ENCODE results near the gene TOR1AIP2. TPM values are rescaled to one million over a fixed set of nuclear protein-coding genes. Genes with fewer than 3 reads are reported as not detected.

The TOR1AIP2 gene
- total RNA-seq, 1 experiment from 2014 or later = 100 TPM

DNA sequence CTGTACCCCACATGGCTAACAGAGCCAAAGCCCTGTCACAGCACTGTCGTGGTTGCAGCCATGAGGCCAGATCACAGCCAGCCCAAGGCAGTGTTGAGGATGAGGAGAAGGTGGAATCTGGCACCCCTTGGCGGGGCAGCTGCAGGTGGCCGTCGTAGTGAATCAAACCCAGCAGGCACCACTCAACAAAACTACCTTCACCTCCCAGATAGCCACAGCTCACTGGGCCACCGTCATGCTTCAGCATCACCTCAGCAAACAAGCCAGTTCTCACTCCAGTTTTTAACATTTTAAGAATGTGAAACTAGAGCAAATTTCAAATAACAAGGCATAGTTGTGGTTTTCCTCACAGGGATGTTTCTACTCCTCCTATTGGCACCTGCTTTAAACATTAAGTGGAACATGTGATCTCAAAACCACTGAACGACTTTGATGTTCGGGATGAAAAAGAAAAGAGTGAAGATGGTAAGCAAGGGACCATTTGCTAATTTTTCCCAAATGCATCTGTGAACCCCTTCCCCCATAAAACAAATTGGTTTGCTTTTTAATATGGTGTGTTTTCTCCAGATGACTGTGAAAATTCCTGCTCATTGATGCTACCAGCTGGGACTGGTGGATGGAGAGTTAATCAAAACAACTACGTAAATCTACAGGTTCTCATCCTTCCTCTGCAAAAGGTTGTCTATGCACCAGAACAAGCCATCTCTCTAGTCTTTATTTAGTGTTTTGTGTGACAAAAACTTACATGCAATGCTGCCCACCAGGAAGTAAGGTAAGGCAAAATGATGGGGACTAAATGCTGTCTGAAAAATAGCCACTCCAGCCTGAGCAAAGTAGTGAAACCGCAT lies 45.5 kb downstream of the TOR1AIP2 start:
- BruUV-seq (replicated peaks) = no TSS peak
- POLR2A ChIA-PET (ENCODE audit: low non-redundant PET) = no interaction called here

DNA sequence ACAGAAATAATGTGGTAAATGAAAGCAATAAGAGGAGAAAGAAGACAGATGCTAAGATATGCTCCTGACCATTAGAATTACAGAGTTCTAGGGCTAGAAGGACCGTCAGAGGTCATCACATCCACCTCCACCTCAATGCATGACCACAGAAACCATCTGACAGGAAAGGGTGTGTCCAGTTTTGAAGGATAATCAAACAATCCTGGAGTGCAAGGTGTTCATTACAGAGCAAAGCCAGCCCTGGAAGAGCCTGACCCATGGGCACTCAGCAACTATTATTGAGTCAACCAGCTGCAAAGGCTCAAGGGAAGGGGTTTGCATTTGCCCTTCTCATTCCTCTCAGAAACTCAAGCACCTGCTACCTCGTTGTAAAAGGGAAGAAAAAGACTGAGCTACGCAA lies 46.4 kb downstream of the TOR1AIP2 start:
- ChIA-PET CTCF (no interaction called here), POLR2A (ENCODE audit: low non-redundant PET) (no interaction called here)
- no peaks in the 10 kb centered on the region for H3K9me3 ChIP-seq (ENCODE audit: low read depth, low read length, poor library complexity, severe bottlenecking)
- no peaks in the 10 kb centered on the region for H3K4me1 ChIP-seq (ENCODE audit: insufficient read depth, low read length, poor library complexity, severe bottlenecking)
- no peak overlapping the region for H3K27ac ChIP-seq (ENCODE audit: low read depth, low read length, poor library complexity, severe bottlenecking)
- intact Hi-C loops (cut with micrococcal nuclease; ENCODE audit: unreplicated experiment) = no loop called here
- no peak overlapping the region for H3K4me3 ChIP-seq (ENCODE audit: low read depth, low read length, poor library complexity, severe bottlenecking)
- TF ChIP-seq EZH2 (IDR thresholded peaks at IDR 0.05; ENCODE audit: borderline replicate concordance, low read depth, low read length, poor library complexity, severe bottlenecking) = no peak
- TF ChIP-seq, protein P1, sequence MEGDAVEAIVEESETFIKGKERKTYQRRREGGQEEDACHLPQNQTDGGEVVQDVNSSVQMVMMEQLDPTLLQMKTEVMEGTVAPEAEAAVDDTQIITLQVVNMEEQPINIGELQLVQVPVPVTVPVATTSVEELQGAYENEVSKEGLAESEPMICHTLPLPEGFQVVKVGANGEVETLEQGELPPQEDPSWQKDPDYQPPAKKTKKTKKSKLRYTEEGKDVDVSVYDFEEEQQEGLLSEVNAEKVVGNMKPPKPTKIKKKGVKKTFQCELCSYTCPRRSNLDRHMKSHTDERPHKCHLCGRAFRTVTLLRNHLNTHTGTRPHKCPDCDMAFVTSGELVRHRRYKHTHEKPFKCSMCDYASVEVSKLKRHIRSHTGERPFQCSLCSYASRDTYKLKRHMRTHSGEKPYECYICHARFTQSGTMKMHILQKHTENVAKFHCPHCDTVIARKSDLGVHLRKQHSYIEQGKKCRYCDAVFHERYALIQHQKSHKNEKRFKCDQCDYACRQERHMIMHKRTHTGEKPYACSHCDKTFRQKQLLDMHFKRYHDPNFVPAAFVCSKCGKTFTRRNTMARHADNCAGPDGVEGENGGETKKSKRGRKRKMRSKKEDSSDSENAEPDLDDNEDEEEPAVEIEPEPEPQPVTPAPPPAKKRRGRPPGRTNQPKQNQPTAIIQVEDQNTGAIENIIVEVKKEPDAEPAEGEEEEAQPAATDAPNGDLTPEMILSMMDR (conservative IDR thresholded peaks at IDR 0.05; ENCODE audit: low read depth, low read length) = no peak
- H3K36me3 ChIP-seq (ENCODE audit: insufficient read depth, low read length, poor library complexity, severe bottlenecking) = no peaks in the 10 kb centered on the region
- DNase-seq (ENCODE audit: low spot score) = no peak
- no peaks in the 10 kb centered on the region for H3K27me3 ChIP-seq (replicated peaks; ENCODE audit: insufficient read depth, low read depth, low read length, poor library complexity)
- BruUV-seq (replicated peaks) = no TSS peak

More for the DNA sequence above, 45.5 kb downstream of the TOR1AIP2 start:
- Histone ChIP-seq H3K9me3 (ENCODE audit: low read depth, low read length, poor library complexity, severe bottlenecking) (no peaks in the 10 kb centered on the region), H3K4me1 (ENCODE audit: insufficient read depth, low read length, poor library complexity, severe bottlenecking) (no peaks in the 10 kb centered on the region), H3K36me3 (ENCODE audit: insufficient read depth, low read length, poor library complexity, severe bottlenecking) (no peaks in the 10 kb centered on the region), H3K4me3 (ENCODE audit: low read depth, low read length, poor library complexity, severe bottlenecking) (no peak overlapping the region), H3K27ac (ENCODE audit: low read depth, low read length, poor library complexity, severe bottlenecking) (no peak overlapping the region), H3K27me3 (replicated peaks; ENCODE audit: insufficient read depth, low read depth, low read length, poor library complexity) (no peaks in the 10 kb centered on the region)
- intact Hi-C loops (cut with micrococcal nuclease; ENCODE audit: unreplicated experiment) = no loop called here
- DNase-seq (ENCODE audit: low spot score) = no peak
- TF ChIP-seq, protein P1 (conservative IDR thresholded peaks at IDR 0.05; ENCODE audit: low read depth, low read length) = no peak
- no peak for TF ChIP-seq EZH2 (IDR thresholded peaks at IDR 0.05; ENCODE audit: borderline replicate concordance, low read depth, low read length, poor library complexity, severe bottlenecking)
- CTCF ChIA-PET = interaction anchor here (0.7 to 0.8 kb wide), 2 partner anchors 17 kb away, joined by 3 read pairs; no protein-coding TSS in a partner anchor

DNA sequence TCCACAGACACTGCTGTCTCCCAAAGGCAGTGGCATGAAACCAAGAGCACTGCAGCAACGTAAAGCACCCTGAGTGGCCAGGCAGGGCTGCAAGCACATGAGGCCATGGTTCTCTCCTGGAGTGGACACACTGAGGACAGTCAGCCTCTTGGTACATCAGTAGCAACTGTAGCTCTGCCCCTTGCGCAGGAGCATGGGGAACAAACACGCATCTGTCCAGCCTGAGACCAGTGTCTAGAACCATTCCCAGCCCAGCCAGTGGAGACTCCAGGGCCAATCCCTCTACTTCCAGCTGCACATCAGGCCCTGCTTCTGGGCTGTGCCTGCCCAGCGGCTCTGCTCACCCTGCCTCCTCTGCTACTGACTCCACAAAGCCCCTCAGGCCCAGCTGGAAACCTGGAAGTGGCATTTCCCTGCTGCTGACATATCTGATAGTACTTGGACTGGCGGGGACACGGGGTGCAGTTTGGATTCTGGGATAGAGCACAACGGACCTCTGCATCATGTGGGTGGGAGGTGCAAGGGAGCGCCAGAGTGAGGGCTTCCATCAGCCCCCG lies 49.0 kb downstream of the TOR1AIP2 start:
- no peak for DNase-seq (ENCODE audit: low spot score)
- TF ChIP-seq, protein P1 (conservative IDR thresholded peaks at IDR 0.05; ENCODE audit: low read depth, low read length) = no peak
- TF ChIP-seq EZH2 (IDR thresholded peaks at IDR 0.05; ENCODE audit: borderline replicate concordance, low read depth, low read length, poor library complexity, severe bottlenecking) = no peak
- no peak overlapping the region for H3K27ac ChIP-seq (ENCODE audit: low read depth, low read length, poor library complexity, severe bottlenecking)
- ChIA-PET POLR2A (ENCODE audit: low non-redundant PET) (no interaction called here), CTCF (no interaction called here)
- intact Hi-C loops (cut with micrococcal nuclease; ENCODE audit: unreplicated experiment) = no loop called here
- H3K4me3 ChIP-seq (ENCODE audit: low read depth, low read length, poor library complexity, severe bottlenecking) = no peak overlapping the region
- H3K4me1 ChIP-seq (ENCODE audit: insufficient read depth, low read length, poor library complexity, severe bottlenecking) = no peaks in the 10 kb centered on the region
- no peaks in the 10 kb centered on the region for H3K36me3 ChIP-seq (ENCODE audit: insufficient read depth, low read length, poor library complexity, severe bottlenecking)
- no peaks in the 10 kb centered on the region for H3K27me3 ChIP-seq (replicated peaks; ENCODE audit: insufficient read depth, low read depth, low read length, poor library complexity)
- H3K9me3 ChIP-seq (ENCODE audit: low read depth, low read length, poor library complexity, severe bottlenecking) = no peaks in the 10 kb centered on the region
- BruUV-seq (replicated peaks) = no TSS peak

Measured in A673 (cell line).